GM23248 (cell line): ENCODE data around the gene ADGRD2. TPM values are rescaled to one million over a fixed set of nuclear protein-coding genes. Genes with fewer than 3 reads are reported as not detected.
A peak's percentile ranks its signal among the peaks of the same experiment; 100 is the strongest.

Experiments used
- DNase-seq: peaks from one replicate; pipeline ENCODE4 v3.0.0-alpha.2; 2015
- H2AFZ ChIP-seq: fragments of 200-600 bp; sonication (generic); 2 replicates; pipeline ENCODE4 v1.6.1; 2016; ENCODE audit warnings: antibody characterized with exemption
- H3F3A ChIP-seq: fragments of 200-600 bp; sonication (generic); 2 replicates; pipeline ENCODE4 v1.6.1; 2016; ENCODE audit warnings: mild to moderate bottlenecking, antibody characterized with exemption, mixed run types; ENCODE audit not compliant: insufficient read depth
- H3K27ac ChIP-seq: fragments of 200-600 bp; sonication (generic); 2 replicates; pipeline ENCODE4 v1.5.1; 2016; ENCODE audit warnings: mild to moderate bottlenecking
- H3K27me3 ChIP-seq: fragments of 200-600 bp; sonication (generic); replicated peaks from 2 replicates; pipeline ENCODE4 v1.6.1; 2016; ENCODE audit warnings: mild to moderate bottlenecking; ENCODE audit not compliant: insufficient read depth
- H3K36me3 ChIP-seq: fragments of 200-600 bp; sonication (generic); 2 replicates; pipeline ENCODE4 v1.6.1; 2016; ENCODE audit warnings: low read depth, mild to moderate bottlenecking
- H3K4me1 ChIP-seq: fragments of 200-600 bp; sonication (generic); 2 replicates; pipeline ENCODE4 v1.6.1; 2016; ENCODE audit warnings: mild to moderate bottlenecking; ENCODE audit not compliant: insufficient read depth
- H3K4me2 ChIP-seq: fragments of 200-600 bp; sonication (generic); one replicate; pipeline ENCODE4 v1.6.1; 2016; ENCODE audit warnings: mild to moderate bottlenecking; ENCODE audit not compliant: unreplicated experiment
- H3K4me3 ChIP-seq: fragments of 200-600 bp; sonication (generic); 2 replicates; pipeline ENCODE4 v1.5.1; 2016; ENCODE audit warnings: mild to moderate bottlenecking
- H3K79me2 ChIP-seq: fragments of 200-600 bp; sonication (generic); 2 replicates; pipeline ENCODE4 v1.6.1; 2016; ENCODE audit warnings: mild to moderate bottlenecking; ENCODE audit not compliant: insufficient read depth
- H3K9ac ChIP-seq: fragments of 200-600 bp; sonication (generic); 2 replicates; pipeline ENCODE4 v1.6.1; 2016; ENCODE audit warnings: mild to moderate bottlenecking
- H3K9me2 ChIP-seq: fragments of 200-600 bp; sonication (generic); 2 replicates; pipeline ENCODE4 v1.6.1; 2016; ENCODE audit warnings: mixed run types, mild to moderate bottlenecking, moderate library complexity; ENCODE audit not compliant: insufficient read depth
- H3K9me3 ChIP-seq: fragments of 200-600 bp; sonication (generic); one replicate; pipeline ENCODE4 v1.6.1; 2017; ENCODE audit warnings: low read depth
- H4K20me1 ChIP-seq: fragments of 200-600 bp; sonication (generic); 2 replicates; pipeline ENCODE4 v1.6.0; 2016; ENCODE audit not compliant: insufficient read depth
- EZH2 ChIP-seq: fragments of 200-600 bp; sonication (generic); IDR thresholded peaks from 2 replicates; pipeline ENCODE4 v1.6.1; 2018; ENCODE audit warnings: antibody characterized with exemption, mild to moderate bottlenecking; ENCODE audit not compliant: insufficient read depth, poor library complexity, severe bottlenecking
- EZH2phosphoT487 ChIP-seq: fragments of 200-600 bp; sonication (generic); IDR thresholded peaks from 2 replicates; pipeline ENCODE4 v1.6.1; 2018; ENCODE audit warnings: antibody characterized with exemption, moderate library complexity, mild to moderate bottlenecking, low read depth; ENCODE audit not compliant: insufficient read depth
- WGBS, 2 experiments: methylation state at CpG; one replicate each; pipeline ENCODE4 v1.1.6; 2015 to 2017; ENCODE audit warnings: low lambda C conversion rate in 2 of 2, low coverage in 1 of 2; ENCODE audit errors: missing lambda C conversion rate in 2 of 2; 5-methylcytosine and 5-hydroxymethylcytosine counted together
- in situ Hi-C: fragments of 300-500 bp; cut with MboI; formaldehyde crosslinking; loops from 2 replicates; pipeline ENCODE4 v1.15.0; 2020
- polyA plus RNA-seq: library from polyadenylated mRNA; unstranded; fragments of >200 nt; fragmentation: Nextera tagmentation; extraction: Ambion mirVana; gene quantifications from 2 replicates; pipeline ENCODE4 v1.2.1, GENCODE V29; 2016
- total RNA-seq: library from RNA; depleted of rRNA; stranded (reverse); fragments of >200 nt; shearing (Covaris generic); gene quantifications from 2 replicates; pipeline ENCODE4 v1.2.3, GENCODE V29; 2014

Gene ADGRD2
- total and polyA plus RNA-seq, 2 experiments from 2014 or later, result not detected

DNA sequence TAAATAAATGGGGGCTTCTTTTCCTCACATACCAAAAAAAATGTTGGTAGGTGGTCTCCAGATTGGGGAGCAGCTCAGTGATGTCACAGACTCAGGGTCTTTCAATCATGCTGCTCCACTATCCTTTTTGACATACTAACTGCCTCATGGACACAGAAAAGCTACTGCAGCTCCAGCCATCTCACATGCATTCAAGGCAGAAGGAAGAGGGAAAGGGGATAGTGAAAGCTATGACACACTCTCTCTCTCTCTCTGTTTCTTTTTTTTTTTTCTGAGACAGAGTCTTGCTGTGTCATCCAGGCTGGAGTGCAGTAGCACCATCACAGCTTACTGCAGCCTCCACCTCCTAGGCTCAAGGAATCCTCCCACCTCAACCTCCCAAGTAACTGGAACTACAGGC, 7.9 kb upstream of the ADGRD2 start:
- DNase-seq, result peak; percentile 20
- no peaks in the 10 kb centered on the region for H3K36me3 ChIP-seq
- H3K9ac ChIP-seq, result no peak overlapping the region
- TF ChIP-seq EZH2phosphoT487, result no peak
- no peak for TF ChIP-seq EZH2
- H3K27me3 ChIP-seq, result no peaks in the 10 kb centered on the region
- no peak overlapping the region for H3K27ac ChIP-seq
- no peak overlapping the region for H2AFZ ChIP-seq
- H3K79me2 ChIP-seq, result no peaks in the 10 kb centered on the region
- no peaks in the 10 kb centered on the region for H3F3A ChIP-seq
- H3K4me1 ChIP-seq, result no peaks in the 10 kb centered on the region
- no peak overlapping the region for H3K4me2 ChIP-seq
- no peak overlapping the region for H3K4me3 ChIP-seq
- no peaks in the 10 kb centered on the region for H3K9me2 ChIP-seq
- in situ Hi-C loops, result no loop called here
- H4K20me1 ChIP-seq, result no peaks in the 10 kb centered on the region
- no peaks in the 10 kb centered on the region for H3K9me3 ChIP-seq

DNA sequence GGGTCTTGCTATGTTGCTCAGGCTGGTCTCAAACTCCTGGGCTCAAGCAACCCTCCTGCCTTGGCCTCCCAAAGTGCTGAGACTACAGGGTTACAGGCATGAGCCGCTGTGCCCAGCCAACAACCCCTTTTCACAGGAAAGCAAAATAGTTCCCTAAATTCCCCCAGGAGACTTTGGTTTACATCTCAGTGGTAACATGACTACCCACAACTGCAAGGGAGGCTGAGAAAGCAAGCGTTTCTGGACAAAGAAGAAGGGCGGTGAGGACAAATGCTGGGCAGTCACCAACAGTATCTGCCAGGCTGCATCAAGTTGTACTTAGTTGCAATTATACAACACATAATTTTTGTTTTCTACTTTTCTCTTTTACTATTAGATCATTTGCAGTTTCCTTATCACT, 7.4 kb upstream of the ADGRD2 start:
- in situ Hi-C loops, result no loop called here
- Histone ChIP-seq H3K4me2 (no peak overlapping the region), H2AFZ (no peak overlapping the region), H3K9me2 (no peaks in the 10 kb centered on the region), H3K4me1 (no peaks in the 10 kb centered on the region), H4K20me1 (no peaks in the 10 kb centered on the region), H3K9me3 (no peaks in the 10 kb centered on the region), H3F3A (no peaks in the 10 kb centered on the region), H3K27me3 (no peaks in the 10 kb centered on the region), H3K4me3 (no peak overlapping the region), H3K9ac (no peak overlapping the region), H3K36me3 (no peaks in the 10 kb centered on the region), H3K27ac (no peak overlapping the region), H3K79me2 (no peaks in the 10 kb centered on the region)
- TF ChIP-seq EZH2phosphoT487 (no peak), EZH2 (no peak)
- DNase-seq, result no peak
- 9% methylated on average over 3 of the region's 3 CpGs for WGBS, 2 experiments

DNA sequence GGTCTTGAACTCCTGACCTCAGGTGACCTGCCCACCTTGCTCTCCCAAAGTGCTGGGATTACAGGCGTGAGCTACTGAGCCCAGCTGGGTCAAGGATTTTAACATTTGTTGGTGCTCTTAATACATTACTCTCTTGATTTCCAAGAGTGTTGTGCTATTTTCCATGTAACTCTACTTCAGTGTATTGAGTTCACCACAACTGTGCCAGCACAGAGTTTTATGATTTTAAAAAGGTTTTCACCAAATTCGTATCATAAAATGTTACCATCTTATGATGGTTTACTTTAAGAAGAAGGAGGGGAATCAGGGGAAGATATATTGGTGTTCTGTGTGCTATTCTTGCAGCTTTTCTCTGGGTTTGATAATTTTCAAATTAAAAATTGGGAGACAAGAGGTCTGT, 6.6 kb upstream of the ADGRD2 start:
- in situ Hi-C loops, result no loop called here
- DNase-seq, result no peak
- no peak overlapping the region for H3K4me2 ChIP-seq

DNA sequence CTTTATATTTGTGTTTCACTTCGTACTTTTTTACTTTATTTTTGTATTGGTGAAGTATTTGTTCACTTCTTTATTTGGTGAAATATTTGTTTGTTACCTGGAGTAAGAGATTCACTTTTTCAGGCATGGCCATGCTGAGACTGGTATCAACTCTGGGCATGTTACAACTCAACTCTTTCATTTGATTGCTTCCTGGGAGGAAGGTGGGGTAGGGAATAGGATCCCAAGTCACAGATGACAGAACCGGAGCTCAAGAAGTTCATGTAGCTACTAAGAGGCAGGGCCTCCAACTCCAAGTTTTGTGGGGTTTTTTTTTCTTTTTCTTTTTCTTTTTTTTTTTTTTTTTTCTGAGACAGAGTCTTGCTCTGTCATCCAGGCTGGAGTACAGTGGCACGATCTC, 6.1 kb upstream of the ADGRD2 start:
- no peak overlapping the region for H2AFZ ChIP-seq
- DNase-seq, result no peak
- no peak overlapping the region for H3K27ac ChIP-seq
- no peaks in the 10 kb centered on the region for H3K9me3 ChIP-seq
- no peak overlapping the region for H3K4me3 ChIP-seq
- H3K36me3 ChIP-seq, result no peaks in the 10 kb centered on the region
- H4K20me1 ChIP-seq, result no peaks in the 10 kb centered on the region
- H3K9ac ChIP-seq, result no peak overlapping the region
- no peak overlapping the region for H3K4me2 ChIP-seq
- no peaks in the 10 kb centered on the region for H3F3A ChIP-seq
- in situ Hi-C loops, result no loop called here
- no peaks in the 10 kb centered on the region for H3K4me1 ChIP-seq
- H3K27me3 ChIP-seq, result no peaks in the 10 kb centered on the region
- TF ChIP-seq EZH2phosphoT487 (no peak), EZH2 (no peak)
- 57 to 63% methylated on average over 3 of the region's 3 CpGs for WGBS, 2 experiments
- H3K9me2 ChIP-seq, result no peaks in the 10 kb centered on the region
- no peaks in the 10 kb centered on the region for H3K79me2 ChIP-seq

More for the DNA sequence above, 6.6 kb upstream of the ADGRD2 start:
- Histone ChIP-seq H3K4me1 (no peaks in the 10 kb centered on the region), H3K27ac (no peak overlapping the region), H3K36me3 (no peaks in the 10 kb centered on the region), H3K27me3 (no peaks in the 10 kb centered on the region), H3K9me2 (no peaks in the 10 kb centered on the region), H3K9me3 (no peaks in the 10 kb centered on the region), H3K4me3 (no peak overlapping the region), H3K79me2 (no peaks in the 10 kb centered on the region), H2AFZ (no peak overlapping the region), H3K9ac (no peak overlapping the region), H3F3A (no peaks in the 10 kb centered on the region), H4K20me1 (no peaks in the 10 kb centered on the region)
- TF ChIP-seq EZH2phosphoT487 (no peak), EZH2 (no peak)
- 71 to 78% methylated on average over 2 of the region's 2 CpGs for WGBS, 2 experiments

DNA sequence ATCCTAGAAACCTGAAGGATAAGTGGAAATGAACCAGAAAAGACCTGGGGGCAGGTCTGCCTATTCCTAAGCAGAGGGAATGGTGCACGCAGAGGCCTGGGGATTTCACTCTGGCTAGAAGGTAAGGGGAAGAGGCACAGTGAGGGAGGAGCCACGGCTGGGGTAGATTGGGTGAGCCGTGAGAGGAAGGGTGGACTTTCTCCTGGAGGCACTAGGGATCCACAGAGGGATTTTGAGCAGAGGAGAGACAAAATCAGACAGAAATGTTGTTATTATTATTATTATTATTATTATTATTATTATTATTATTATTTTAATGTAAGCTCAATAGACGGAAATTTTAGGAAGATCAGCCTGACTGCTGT, 3.0 kb upstream of the ADGRD2 start:
- WGBS, 2 experiments, result 65 to 67% methylated on average over 4 of the region's 4 CpGs
- Histone ChIP-seq H3K4me2 (no peak overlapping the region), H3K36me3 (no peaks in the 10 kb centered on the region), H3K27me3 (peaks cover 12% of the 10 kb centered on the region), H4K20me1 (no peaks in the 10 kb centered on the region), H3K9me2 (no peaks in the 10 kb centered on the region), H2AFZ (no peak overlapping the region), H3K4me1 (0 out of 2 replicates have a peak, but pooled peaks cover 7% of the 10 kb centered on the region), H3K79me2 (no peaks in the 10 kb centered on the region), H3K27ac (no peak overlapping the region), H3F3A (no peaks in the 10 kb centered on the region), H3K9me3 (no peaks in the 10 kb centered on the region), H3K4me3 (no peak overlapping the region), H3K9ac (no peak overlapping the region)
- DNase-seq, result no peak
- TF ChIP-seq EZH2, result no peak
- no peak for TF ChIP-seq EZH2phosphoT487
- in situ Hi-C loops, result no loop called here
